Heart right ventricle (tissue), 16 donors: ENCODE measurements around the gene SACM1L. TPM values are rescaled to one million over a fixed set of nuclear protein-coding genes. Genes with fewer than 3 reads are reported as not detected.

Experiments used
- ATAC-seq, 8 donors: fragments of 200-7000 bp; cut with Tn5 transposase; one replicate each; pipeline ENCODE4 v1.9.1; 2020; ENCODE audit warnings: mild to moderate bottlenecking in 8 of 8, moderate library complexity in 8 of 8, moderate number of reproducible peaks in 1 of 8
- DNase-seq, 2 donors: peaks; one replicate each; pipeline ENCODE4 v3.0.0-alpha.2; 2020
- H3K27ac ChIP-seq, 10 donors: fragments of 200-600 bp; sonication (generic) in 2 of 10; one replicate each; pipeline versions ENCODE4 v1.5.0 to v1.8.0; 2020 to 2022; ENCODE audit warnings: mild to moderate bottlenecking in 3 of 10
- H3K27me3 ChIP-seq, 7 donors: fragments of 200-600 bp; one replicate each; pipeline ENCODE4 v1.8.0; 2021 to 2022; ENCODE audit warnings: mild to moderate bottlenecking in 2 of 7
- H3K36me3 ChIP-seq, 9 donors: fragments of 200-600 bp; sonication (generic) in 1 of 9; one replicate each; pipeline versions ENCODE4 v1.5.0 to v1.8.0; 2020 to 2022; ENCODE audit warnings: mild to moderate bottlenecking in 2 of 9
- H3K4me1 ChIP-seq, 9 donors: fragments of 200-600 bp; sonication (generic) in 1 of 9; one replicate each; pipeline versions ENCODE4 v1.5.0 to v1.8.0; 2020 to 2022; ENCODE audit warnings: mild to moderate bottlenecking in 4 of 9
- H3K4me3 ChIP-seq, 10 donors: fragments of 200-600 bp; sonication (generic) in 2 of 10; one replicate each; pipeline versions ENCODE4 v1.5.0 to v1.8.0; 2020 to 2022; ENCODE audit warnings: mild to moderate bottlenecking in 7 of 10, moderate library complexity in 2 of 10
- H3K9me3 ChIP-seq, 11 donors: fragments of 200-600 bp in 10 of 11; sonication (generic) in 2 of 11; one replicate each; pipeline versions ENCODE4 v1.5.0 to v1.8.0; 2013 to 2022; ENCODE audit warnings: mild to moderate bottlenecking in 2 of 11, control low read depth in 1 of 11, moderate library complexity in 1 of 11
- CTCF ChIP-seq, 9 donors: fragments of 200-600 bp; sonication (generic) in 2 of 9; IDR thresholded peaks; one replicate each; pipeline versions ENCODE4 v1.5.0 to v1.8.0; 2021 to 2022; ENCODE audit warnings: antibody characterized with exemption in 9 of 9, mild to moderate bottlenecking in 5 of 9, moderate library complexity in 1 of 9
- WGBS, 2 donors: extraction: QIAGEN DNeasy Blood & Tissue Kit; methylation state at CpG; one replicate each; pipeline ENCODE4 v1.1.7; 2013; ENCODE audit warnings: inconsistent platforms in 1 of 2; 5-methylcytosine and 5-hydroxymethylcytosine counted together
- intact Hi-C, 10 donors: fragments of 100-400 bp; cut with DNase I; formaldehyde crosslinking; loops; one replicate each; pipeline versions ENCODE4 v1.11.1 to v1.14.2; 2022
- polyA plus RNA-seq, 2 donors: library from polyadenylated mRNA; stranded (reverse); fragments of 200-250 nt; gene quantifications; one replicate each; pipeline ENCODE4 v1.2.3, GENCODE V29; 2013
- total RNA-seq, 10 donors: library from RNA; stranded (reverse); fragmentation: NEBNext Ultra II Directional in 3 of 10; extraction: Animal tissue kit (Norgen Biotek cat#: 25700) in 3 of 10; gene quantifications; one replicate each; pipeline versions ENCODE4 v1.2.1 to v1.2.4, GENCODE V29; 2021 to 2023
- donor health status: Arrhythmogenic right ventricular cardiomyopathy.
- donor health status: ischemic (EF 13 %, LVEDD 7.1; RV severe dilation, severe dysfunction).
- donor health status: healthy with polysubstance abuse.
- donor health status: DM: no; HTN: yes; CAD: no.
- donor health status: DM: no; HTN: no; CAD: no.
- donor health status: ischemic (EF 25% LVEDD 6.9; RV normal size, moderate dysfunction).
- donor health status: ischemic (EF 25% LVEDD 5.7; RV mildly dilated, moderate dysfunction).
- donor health status: healthy.
- donor health status: DM: yes; HTN: yes; CAD: no.
- donor health status: Ischemic cardiomyopathy.
- donor health status: ischemic (EF 35%, LVEDD 5.7; RV mildly dilated, moderate dysfunction).
- donor health status: nonischemic (EF 11% LVEDD 7.7; RV severe dilation, severe dysfunction).
- donor health status: DM: yes; HTN: yes; CAD: no.
- donor health status: PGD.
- donor health status: ischemic (EF 29% LVEDD 5.4; RV normal size, mild dysfunction).
- donor health status: nonischemic (EF 23%, LVEDD 6.1; RV moderate dilation, normal function).

Gene SACM1L
- total and polyA plus RNA-seq, 12 donors: 15.4 to 28.7 (median 23.6) TPM

- DNase-seq (no peak), ATAC-seq (no peak)
- Histone ChIP-seq H3K36me3 (no peaks in the 10 kb centered on the region), H3K27me3 (no peaks in the 10 kb centered on the region), H3K9me3 (no peaks in the 10 kb centered on the region), H3K27ac (no peak overlapping the region), H3K4me1 (peaks cover 0 to 7% (median 0%) of the 10 kb centered on the region in 9 donors), H3K4me3 (no peak overlapping the region)
- intact Hi-C loops: loop anchor here in 1 of 10 donors (1.0 kb wide), 1 partner anchor 26 kb away; no protein-coding TSS in a partner anchor
- 84 to 88% methylated on average over 11 of the region's 11 CpGs for WGBS, 2 donors
- no peak for TF ChIP-seq CTCF (IDR thresholded peaks at IDR 0.05)
Measured at GRCh38 chr3:45777746-45778386, 88.7 kb downstream of the SACM1L start.

- H3K36me3 ChIP-seq: no peaks in the 10 kb centered on the region
- no peak for DNase-seq
- no peak for ATAC-seq
Measured at GRCh38 chr3:45778761-45779201, 89.6 kb downstream of the SACM1L start.

GRCh38 chr3:45779746-45780735, 90.8 kb downstream of the SACM1L start:
- ATAC-seq (no peak), DNase-seq (no peak)
- Histone ChIP-seq H3K27me3 (no peaks in the 10 kb centered on the region), H3K4me3 (no peak overlapping the region), H3K9me3 (peaks cover 0 to 5% (median 0%) of the 10 kb centered on the region in 11 donors), H3K4me1 (no peaks in the 10 kb centered on the region), H3K27ac (no peak overlapping the region), H3K36me3 (no peaks in the 10 kb centered on the region)
- 87 to 92% methylated on average over 35 of the region's 35 CpGs for WGBS, 2 donors
- intact Hi-C loops: no loop called here
- no peak for TF ChIP-seq CTCF (IDR thresholded peaks at IDR 0.05)

More at GRCh38 chr3:45778761-45779201, 89.6 kb downstream of the SACM1L start:
- WGBS, 2 donors: 69 to 80% methylated on average over 3 of the region's 3 CpGs
- intact Hi-C loops: loop anchor here in 1 of 10 donors (1.0 kb wide), 1 partner anchor 26 kb away; no protein-coding TSS in a partner anchor
- Histone ChIP-seq H3K27me3 (no peaks in the 10 kb centered on the region), H3K27ac (no peak overlapping the region), H3K9me3 (no peaks in the 10 kb centered on the region), H3K4me1 (peaks cover 0 to 5% (median 0%) of the 10 kb centered on the region in 9 donors), H3K4me3 (no peak overlapping the region)
- no peak for TF ChIP-seq CTCF (IDR thresholded peaks at IDR 0.05)

- no peak for DNase-seq
- H3K27me3 ChIP-seq: no peaks in the 10 kb centered on the region
Measured at GRCh38 chr3:45781271-45781670, 92.1 kb downstream of the SACM1L start.

More at GRCh38 chr3:45781271-45781670, 92.1 kb downstream of the SACM1L start:
- no peak overlapping the region for H3K4me3 ChIP-seq
- intact Hi-C loops: no loop called here
- no peak for ATAC-seq
- H3K4me1 ChIP-seq: no peaks in the 10 kb centered on the region
- WGBS, 2 donors: 72 to 74% methylated on average over 5 of the region's 5 CpGs
- TF ChIP-seq CTCF (IDR thresholded peaks at IDR 0.05): no peak
- no peaks in the 10 kb centered on the region for H3K36me3 ChIP-seq
- no peak overlapping the region for H3K27ac ChIP-seq
- H3K9me3 ChIP-seq: peaks cover 0 to 5% (median 0%) of the 10 kb centered on the region in 11 donors
